HG03342 (cell line): ENCODE data around the gene PAXIP1.

Experiments
- ATAC-seq: cut with Tn5 transposase; IDR thresholded peaks from one replicate; pipeline ENCODE4 v1.9.1; 2021; ENCODE audit warnings: mild to moderate bottlenecking, moderate library complexity; ENCODE audit not compliant: unreplicated experiment

Gene PAXIP1

GRCh38 chr7:154914996-154915380 is 87.9 kb downstream of the PAXIP1 start:
- no peak for ATAC-seq

DNA sequence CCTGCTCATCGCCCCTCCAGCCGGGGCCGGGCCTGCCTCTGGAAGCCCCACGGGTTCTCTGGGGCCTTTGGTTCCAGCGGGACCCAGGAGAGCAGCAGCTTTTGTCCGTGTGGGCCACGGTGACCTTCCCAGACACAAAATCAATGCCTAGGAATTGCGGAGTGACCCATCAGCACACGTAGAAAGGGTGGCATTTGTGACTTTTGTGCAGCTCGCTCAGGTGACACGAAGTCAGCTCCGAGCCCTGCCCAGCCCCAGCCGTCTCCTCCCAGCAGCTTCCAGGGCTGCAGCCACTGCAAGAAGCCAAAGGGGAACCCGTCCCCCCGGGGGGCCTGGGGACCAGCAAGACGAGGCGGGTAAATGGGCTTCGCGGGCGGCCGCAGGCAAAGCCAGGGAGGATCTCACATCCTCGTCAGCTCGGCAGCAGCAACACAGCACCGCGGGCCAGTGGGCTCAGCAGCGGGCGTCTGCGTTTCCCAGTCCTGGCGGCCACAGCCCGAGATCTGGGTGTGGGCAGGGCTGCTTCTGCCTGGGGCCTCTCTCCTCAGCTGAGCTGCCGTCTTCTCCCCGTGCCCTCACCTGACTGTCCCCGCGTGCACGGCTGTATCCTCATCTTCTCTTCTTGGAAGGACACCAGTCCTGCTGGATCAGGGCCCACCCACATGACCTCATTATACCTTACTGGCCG is 88.5 kb downstream of the PAXIP1 start:
- ATAC-seq = no peak

- ATAC-seq = peak; percentile 97
Observed at GRCh38 chr7:154913638-154914307, 89.2 kb downstream of the PAXIP1 start.

GRCh38 chr7:154912871-154913637 is 89.9 kb downstream of the PAXIP1 start:
- ATAC-seq = no peak

GRCh38 chr7:154911862-154912455 is 91.0 kb downstream of the PAXIP1 start:
- ATAC-seq = no peak

DNA sequence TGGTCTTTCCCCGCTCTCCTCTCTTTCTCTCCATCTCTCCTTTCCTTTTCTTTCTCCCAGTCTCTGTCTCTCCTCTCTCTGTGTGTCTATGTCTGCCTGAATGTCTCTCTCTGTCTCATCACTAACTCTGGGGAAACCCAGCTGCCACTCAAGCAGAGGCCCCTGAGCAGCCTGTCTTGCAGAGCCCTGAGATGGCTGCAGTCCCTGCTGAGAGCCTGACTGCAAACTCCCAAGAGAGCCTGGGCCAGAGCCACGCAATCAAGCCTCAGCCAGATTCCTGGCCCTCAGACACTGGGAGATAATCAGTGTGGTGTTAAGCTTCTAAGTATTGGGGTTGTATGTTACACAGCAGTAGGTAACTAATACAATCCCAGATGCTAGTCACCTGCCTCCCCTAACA is 91.5 kb downstream of the PAXIP1 start:
- ATAC-seq = no peak

DNA sequence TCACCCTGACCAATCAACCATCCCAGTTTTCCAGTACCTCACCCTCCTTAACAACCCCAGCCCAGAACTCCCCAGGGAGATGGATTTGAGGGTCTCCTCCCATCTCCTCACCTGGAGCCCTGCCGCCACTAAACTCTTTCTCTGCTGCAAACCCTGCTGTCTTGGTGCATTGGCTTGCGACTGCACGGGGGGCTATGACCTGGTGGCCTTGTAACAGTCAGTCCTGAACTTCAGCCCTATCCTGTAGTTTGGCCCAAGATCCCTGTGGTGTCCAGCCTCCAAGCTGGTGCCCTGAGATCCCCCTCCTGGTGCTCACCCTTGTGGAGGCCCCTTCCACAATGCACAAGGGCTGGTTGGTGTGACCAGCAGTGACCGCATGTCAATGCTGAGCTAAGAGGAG is 91.9 kb downstream of the PAXIP1 start:
- no peak for ATAC-seq

- no peak for ATAC-seq
Observed at GRCh38 chr7:154910125-154910524, 92.8 kb downstream of the PAXIP1 start.

DNA sequence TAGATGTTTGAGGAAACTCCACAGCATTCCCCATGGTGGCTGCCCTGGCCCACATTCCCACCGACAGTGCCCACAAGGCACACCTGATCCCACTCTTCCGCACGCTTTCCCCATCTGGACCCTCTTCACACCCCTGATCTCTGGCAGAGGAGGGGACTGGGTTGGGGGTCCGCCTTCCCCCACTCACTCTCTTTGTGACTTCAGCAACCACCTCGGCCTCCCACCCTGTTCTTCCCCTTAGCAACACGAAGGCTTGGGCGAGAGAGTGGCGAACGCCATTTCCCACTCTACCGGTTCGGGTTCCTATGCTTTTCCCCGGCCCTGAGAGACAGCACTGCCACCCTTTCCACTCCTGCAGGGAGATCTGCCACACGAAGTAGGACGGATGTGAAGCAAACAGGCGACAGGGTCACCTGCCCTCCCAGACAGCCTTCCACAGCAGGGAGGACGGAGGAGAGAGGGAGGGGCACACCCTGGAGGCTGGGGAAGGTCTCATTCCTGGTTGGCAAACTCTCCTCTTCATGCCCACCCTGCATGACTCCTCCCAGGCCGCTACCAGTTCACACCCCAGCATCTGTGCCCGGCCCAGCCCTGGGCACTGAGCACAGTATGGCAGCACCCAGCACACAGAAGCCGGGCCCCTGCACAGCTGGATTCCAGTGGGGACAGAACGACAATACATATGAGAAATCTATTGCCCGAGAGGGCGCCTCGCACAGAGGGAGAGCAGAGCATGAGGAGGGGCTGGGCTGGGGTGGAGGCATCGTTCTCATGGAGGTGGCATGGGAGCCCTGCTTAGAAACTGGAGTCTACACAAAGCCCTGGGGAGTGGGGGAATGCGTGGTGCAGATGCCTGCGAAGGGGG is 93.5 kb downstream of the PAXIP1 start:
- no peak for ATAC-seq

- no peak for ATAC-seq
Observed at GRCh38 chr7:154907651-154908620, 95.0 kb downstream of the PAXIP1 start.

DNA sequence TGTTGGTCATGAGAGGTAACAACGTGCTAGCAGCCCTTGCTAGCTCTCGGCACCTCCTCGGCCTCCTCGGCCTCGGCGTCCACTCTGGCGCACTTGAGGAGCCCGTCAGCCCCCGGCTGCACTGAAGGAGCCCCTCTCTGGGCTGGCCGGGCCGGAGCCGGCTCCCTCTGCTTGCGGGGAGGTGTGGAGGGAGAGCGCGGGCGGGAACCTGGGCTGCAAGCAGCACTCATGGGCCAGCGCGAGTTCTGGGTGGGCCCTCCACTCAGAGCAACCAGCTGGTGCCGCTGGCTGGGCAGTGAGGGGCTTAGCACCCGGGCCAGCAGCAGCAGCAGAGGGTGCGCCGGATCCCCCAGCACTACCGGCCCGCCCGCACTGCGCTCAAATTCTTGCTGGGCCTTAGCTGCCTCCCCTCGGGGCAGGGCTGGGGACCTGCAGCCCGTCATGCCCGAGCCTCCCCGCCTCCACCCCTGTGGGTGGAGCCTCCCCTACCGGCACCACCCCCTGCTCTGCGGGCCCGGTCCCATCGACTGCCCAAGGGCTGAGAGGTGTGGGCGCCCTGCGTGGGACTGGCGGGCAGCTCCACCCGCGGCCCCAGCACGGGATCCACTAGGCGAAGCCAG is 96.1 kb downstream of the PAXIP1 start:
- no peak for ATAC-seq

- ATAC-seq = no peak
Observed at GRCh38 chr7:154906201-154906600, 96.7 kb downstream of the PAXIP1 start.

GRCh38 chr7:154905615-154906014 is 97.3 kb downstream of the PAXIP1 start:
- no peak for ATAC-seq

- no peak for ATAC-seq
Observed at GRCh38 chr7:154905146-154905545, 97.8 kb downstream of the PAXIP1 start.

DNA sequence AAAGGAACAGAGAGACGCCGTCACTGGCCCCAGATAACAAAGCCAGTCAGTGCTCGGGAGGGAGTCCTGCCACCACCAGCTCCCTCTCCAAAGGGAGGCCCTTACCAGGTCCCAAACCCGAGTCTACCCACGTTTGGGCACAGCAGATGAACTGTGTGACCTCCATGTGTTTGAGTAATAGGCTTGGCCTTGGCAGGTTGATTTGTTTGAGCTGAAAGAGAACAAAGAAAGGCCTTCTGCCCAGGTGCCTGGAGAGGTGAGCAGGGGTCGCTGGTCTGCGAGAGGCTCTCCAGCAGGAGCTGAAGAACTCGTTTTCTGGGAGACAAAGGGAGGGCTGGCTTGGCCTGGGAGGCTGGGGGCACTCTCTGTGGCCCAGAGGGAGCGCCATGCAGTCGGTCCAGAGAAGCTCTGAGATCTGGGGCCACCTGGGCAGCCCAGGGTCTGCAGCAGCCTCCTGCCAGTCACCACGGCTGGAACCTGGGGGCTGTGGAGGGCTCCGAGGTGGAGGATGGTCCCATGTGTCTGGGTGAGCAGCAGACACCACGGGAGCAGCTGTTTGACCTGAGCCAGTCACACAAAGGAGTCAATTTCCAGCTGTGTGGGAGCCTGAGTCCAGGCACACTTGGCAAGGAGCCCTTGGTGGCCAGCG is 99.7 kb downstream of the PAXIP1 start:
- ATAC-seq = no peak

DNA sequence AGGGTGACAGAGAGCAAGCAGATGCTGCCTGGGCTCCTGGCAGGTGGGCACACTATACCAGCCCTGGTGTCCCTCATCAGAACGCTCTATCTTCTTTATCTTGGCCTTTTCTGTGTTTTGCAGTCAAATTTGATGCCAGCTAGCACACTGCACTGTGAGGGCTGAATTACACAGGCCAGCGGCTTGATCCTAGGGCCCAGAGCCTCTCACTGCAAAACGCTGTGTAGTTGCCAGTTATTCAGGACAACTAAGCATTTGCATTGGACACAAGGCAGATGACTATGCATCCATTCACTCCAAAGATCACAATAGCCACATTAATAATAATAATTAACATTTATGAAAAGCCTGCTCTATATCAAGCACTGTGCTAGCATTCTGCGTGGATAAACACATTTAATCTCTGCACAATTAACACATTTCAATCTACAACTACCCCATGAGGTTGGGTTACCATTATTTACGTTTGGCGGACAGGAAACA is 100.3 kb downstream of the PAXIP1 start:
- no peak for ATAC-seq

DNA sequence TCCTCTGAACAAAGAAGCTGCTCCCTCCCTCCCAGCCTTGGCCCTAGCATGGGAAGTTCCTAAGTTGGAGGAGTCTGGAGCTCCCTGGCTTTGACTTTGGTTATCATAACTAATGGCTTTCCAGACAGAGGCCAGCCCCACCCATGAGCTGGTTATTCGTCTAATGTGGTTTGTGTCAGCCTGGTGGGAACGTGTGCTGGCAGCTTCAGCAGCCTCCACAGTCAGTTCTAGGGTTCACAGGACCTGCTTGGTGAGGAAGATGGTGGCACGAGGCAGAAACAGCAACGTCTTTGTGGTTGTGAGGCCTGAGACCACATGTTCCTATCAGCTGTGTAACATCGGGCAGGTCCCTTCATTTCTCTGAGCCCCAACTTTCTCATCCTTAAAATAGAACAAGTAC is 103.1 kb downstream of the PAXIP1 start:
- ATAC-seq = no peak
